Pancreas (tissue), 10 donors: ENCODE results near the gene BCL10. TPM values are rescaled to one million over a fixed set of nuclear protein-coding genes. Genes with fewer than 3 reads are reported as not detected.
A peak's percentile ranks its signal among the peaks of the same experiment; 100 is the strongest.
"Not testable (repeated sequence)": the region's sequence is repeated elsewhere in the genome, so short reads cannot be mapped to it uniquely, and the experiment has no call there.

Experiments
- ATAC-seq, 4 donors: fragments of 200-7000 bp; cut with Tn5 transposase; one replicate each; pipeline versions ENCODE4 v1.8.0 to v1.9.1; 2020; ENCODE audit warnings: mild to moderate bottlenecking in 4 of 4, moderate library complexity in 4 of 4
- DNase-seq, 6 donors: peaks; one replicate each; pipeline ENCODE4 v3.0.0-alpha.2; 2020
- FAIRE-seq: peaks from 2 replicates; lab custom pipeline; 2012; peaks lifted over from hg19 to GRCh38; lab: Jason Lieb, UNC
- H3K27ac ChIP-seq, 4 donors: fragments of 200-600 bp; sonication (generic); 1 replicate in 3 of 4; 2 replicates in 1 of 4; pipeline versions ENCODE4 v1.5.0 to v1.8.0; 2020
- H3K27me3 ChIP-seq, 4 donors: fragments of 200-600 bp; one replicate each; pipeline ENCODE4 v1.8.0; 2021
- H3K36me3 ChIP-seq, 3 donors: fragments of 200-600 bp; sonication (generic) in 1 of 3; one replicate each; pipeline versions ENCODE4 v1.5.0 to v1.8.0; 2020 to 2021
- H3K4me1 ChIP-seq, 3 donors: fragments of 200-600 bp; one replicate each; pipeline ENCODE4 v1.8.0; 2021
- H3K4me3 ChIP-seq, 4 donors: fragments of 200-600 bp; sonication (generic) in 2 of 4; one replicate each; pipeline versions ENCODE4 v1.5.0 to v1.8.0; 2020 to 2021
- H3K9me3 ChIP-seq, 4 donors: fragments of 200-600 bp; one replicate each; pipeline ENCODE4 v1.8.0; 2021
- WGBS, 2 donors: extraction: QIAGEN DNeasy Blood & Tissue Kit; methylation state at CpG; one replicate each; pipeline ENCODE4 v1.1.7; 2013; 5-methylcytosine and 5-hydroxymethylcytosine counted together
- intact Hi-C, 3 donors: fragments of 100-400 bp; cut with DNase I; formaldehyde crosslinking; loops; one replicate each; pipeline versions ENCODE4 v1.11.1 to v1.14.2; 2022
- polyA plus RNA-seq, 2 donors: library from polyadenylated mRNA; stranded (reverse); fragments of 200-250 nt; gene quantifications; one replicate each; pipeline ENCODE4 v1.2.3, GENCODE V29; 2013
- total RNA-seq, 6 donors: library from RNA; stranded (reverse); fragmentation: NEBNext Ultra II Directional in 4 of 6; extraction: Animal tissue kit (Norgen Biotek cat#: 25700) in 4 of 6; gene quantifications; one replicate each; pipeline versions ENCODE4 v1.2.1 to v1.2.4, GENCODE V29; 2021 to 2023
- TF ChIP-seq, protein P1 (sequence below), 4 donors: fragments of 200-600 bp; sonication (generic) in 3 of 4; IDR thresholded peaks; one replicate each; pipeline versions ENCODE4 v1.5.0 to v1.8.0; 2021; ENCODE audit warnings: antibody characterized with exemption in 4 of 4
- donor health status: healthy with polysubstance abuse.
- donor health status: DM: no; HTN: no; CAD: no; lungs with moderate emphysema.
- donor health status: DM: no; HTN: no; CAD: no.
- donor health status: control.
- donor health status: control.
- donor health status: Bipolar disorder and iron deficiency.
- donor health status: DM: yes; HTN: yes; CAD: no.
- donor health status: DM: no; HTN: no; CAD: no.
- donor health status: DM: no; HTN: no; CAD: no.
- donor health status: DM: yes; HTN: yes; CAD: no.

Gene BCL10
- total and polyA plus RNA-seq, 8 donors = 3.2 to 16.9 (median 7.6) TPM

DNA sequence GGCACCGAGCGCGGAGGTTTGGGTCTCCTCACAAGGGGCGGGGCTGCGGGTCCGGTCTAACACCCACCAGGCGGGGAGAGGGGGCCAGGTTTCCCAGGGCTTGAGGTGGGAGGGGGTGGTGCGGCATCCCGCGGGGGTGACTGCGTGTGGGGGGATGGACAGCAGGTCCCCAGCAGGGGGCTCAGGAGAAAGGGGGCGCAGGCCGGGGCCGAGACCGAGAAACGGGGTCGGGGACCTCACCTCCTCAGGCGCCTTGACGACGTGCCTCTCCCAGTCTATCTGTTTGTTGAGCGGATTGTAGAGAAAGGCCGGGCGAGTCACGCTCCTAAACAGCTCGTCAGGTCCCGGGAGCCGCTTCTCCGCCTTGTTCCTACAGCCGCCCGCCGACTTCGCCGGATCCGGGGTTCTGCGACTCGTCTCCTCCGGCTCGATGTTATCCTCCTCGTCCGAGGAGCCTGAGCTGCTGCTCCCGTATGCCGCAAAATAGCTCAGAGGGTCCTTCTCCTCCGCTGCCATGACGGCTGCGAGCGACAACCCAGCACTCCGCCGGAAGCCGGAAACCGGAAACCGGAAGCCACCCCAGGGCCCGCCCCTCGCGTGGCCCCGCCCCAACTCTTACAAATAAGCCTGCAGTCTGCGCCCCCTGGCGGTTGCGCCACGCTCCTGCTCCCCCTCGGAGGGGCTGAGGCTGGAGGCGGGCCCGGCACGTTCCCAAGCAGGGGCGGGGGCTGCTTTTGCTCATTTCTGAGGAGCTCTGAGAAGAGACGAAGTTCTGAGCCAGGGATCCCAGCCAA is 17.1 kb downstream of the BCL10 start, which contains the start of gene C1orf52:
Gene C1orf52 (minus strand): TSS at position 545 of the 794 bp plus-strand sequence. CDS start 29 bp downstream, at position 516.
- H3K9me3 ChIP-seq = no peaks in the 10 kb centered on the region
- FAIRE-seq (no peak), ATAC-seq (peak; percentile 88 to 96 (median 90)), DNase-seq (peak; percentile 93 to 99 (median 96))
- peak within 1 kb of the TSS; percentile 78 to 90 (median 78) for H3K4me3 ChIP-seq
- TF ChIP-seq, protein P1, sequence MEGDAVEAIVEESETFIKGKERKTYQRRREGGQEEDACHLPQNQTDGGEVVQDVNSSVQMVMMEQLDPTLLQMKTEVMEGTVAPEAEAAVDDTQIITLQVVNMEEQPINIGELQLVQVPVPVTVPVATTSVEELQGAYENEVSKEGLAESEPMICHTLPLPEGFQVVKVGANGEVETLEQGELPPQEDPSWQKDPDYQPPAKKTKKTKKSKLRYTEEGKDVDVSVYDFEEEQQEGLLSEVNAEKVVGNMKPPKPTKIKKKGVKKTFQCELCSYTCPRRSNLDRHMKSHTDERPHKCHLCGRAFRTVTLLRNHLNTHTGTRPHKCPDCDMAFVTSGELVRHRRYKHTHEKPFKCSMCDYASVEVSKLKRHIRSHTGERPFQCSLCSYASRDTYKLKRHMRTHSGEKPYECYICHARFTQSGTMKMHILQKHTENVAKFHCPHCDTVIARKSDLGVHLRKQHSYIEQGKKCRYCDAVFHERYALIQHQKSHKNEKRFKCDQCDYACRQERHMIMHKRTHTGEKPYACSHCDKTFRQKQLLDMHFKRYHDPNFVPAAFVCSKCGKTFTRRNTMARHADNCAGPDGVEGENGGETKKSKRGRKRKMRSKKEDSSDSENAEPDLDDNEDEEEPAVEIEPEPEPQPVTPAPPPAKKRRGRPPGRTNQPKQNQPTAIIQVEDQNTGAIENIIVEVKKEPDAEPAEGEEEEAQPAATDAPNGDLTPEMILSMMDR (IDR thresholded peaks at IDR 0.05) = peak; percentile 99
- H3K36me3 ChIP-seq = no peaks in the 10 kb centered on the region
- H3K4me1 ChIP-seq = peaks cover 35 to 38% (median 35%) of the 10 kb centered on the region in 3 donors
- peak within 1 kb of the TSS; percentile 28 to 73 (median 54) for H3K27ac ChIP-seq
- H3K27me3 ChIP-seq = no peaks in the 10 kb centered on the region
- intact Hi-C loops = loop anchor here in 2 of 3 donors (5.0 to 10.0 kb wide), 3 partner anchors 55 to 315 kb away; partner anchors contain the start of gene SYDE2 (in 1 of the 2)
- WGBS, 2 donors = 0 to 1% methylated on average over 60 to 65 of the region's 65 CpGs

DNA sequence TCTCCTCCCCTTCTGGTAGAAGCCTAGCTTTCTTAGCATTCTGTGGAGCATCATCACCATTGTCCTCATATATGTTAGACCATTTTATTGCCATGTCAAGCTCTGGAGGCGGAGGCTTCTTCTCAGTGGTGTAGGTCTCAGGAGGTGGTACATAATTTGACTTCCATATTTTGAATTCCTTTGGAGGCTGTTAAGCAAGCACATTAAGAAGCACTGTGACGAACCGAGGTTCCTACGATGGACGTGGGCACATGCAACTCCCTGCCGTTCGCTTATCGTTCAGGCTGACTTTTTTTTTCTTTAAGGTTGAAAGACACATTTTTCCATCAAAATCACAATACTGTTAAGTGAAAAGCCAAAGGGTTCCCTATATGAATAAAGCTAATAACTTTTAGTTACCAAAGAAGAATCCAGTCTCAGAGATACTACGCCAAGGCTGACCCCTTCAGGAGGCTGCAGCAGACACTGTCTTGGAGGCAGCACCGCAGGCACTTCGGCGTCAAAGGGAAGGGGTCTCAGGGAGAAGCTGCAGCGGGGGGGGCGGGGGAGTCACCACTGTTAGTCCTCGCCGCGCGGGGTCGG is 17.8 kb downstream of the BCL10 start:
- DNase-seq = no peak

DNA sequence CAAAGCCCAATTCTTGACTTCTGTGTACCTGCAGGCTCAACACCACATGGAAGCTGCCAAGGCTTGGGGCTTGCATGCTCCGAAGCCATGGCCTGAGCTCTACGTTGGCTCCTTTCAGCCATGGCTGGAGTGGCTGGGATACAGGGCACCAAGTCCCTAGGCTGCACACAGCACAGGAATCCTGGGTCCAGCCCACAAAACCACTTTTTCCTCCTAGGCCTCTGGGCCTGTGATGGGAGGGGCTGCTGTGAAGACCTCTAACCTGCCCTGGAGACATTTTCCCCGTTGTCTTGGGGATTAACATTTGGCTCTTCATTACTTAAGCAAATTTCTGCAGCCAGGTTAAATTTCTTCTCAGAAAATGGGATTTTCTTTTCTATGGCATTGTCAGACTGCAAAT is 27.4 kb downstream of the BCL10 start:
- H3K36me3 ChIP-seq, ATAC-seq, H3K9me3 ChIP-seq, H3K27me3 ChIP-seq, FAIRE-seq, H3K4me3 ChIP-seq, H3K4me1 ChIP-seq, DNase-seq, intact Hi-C loops, H3K27ac ChIP-seq: not testable (repeated sequence)
- WGBS, 2 donors = 74 to 94% methylated on average over 3 of the region's 3 CpGs

More for the DNA sequence above, 17.8 kb downstream of the BCL10 start:
- Histone ChIP-seq H3K27me3 (no peaks in the 10 kb centered on the region), H3K9me3 (no peaks in the 10 kb centered on the region), H3K4me3 (peak overlapping the region; percentile 78 to 90 (median 78)), H3K36me3 (no peaks in the 10 kb centered on the region), H3K27ac (no peak overlapping the region), H3K4me1 (peaks cover 30 to 37% (median 31%) of the 10 kb centered on the region in 3 donors)
- peak in 3 of 4 donors; percentile 4 to 15 (median 4) for ATAC-seq
- intact Hi-C loops = loop anchor here in 2 of 3 donors (5.0 to 10.0 kb wide), 3 partner anchors 54 to 314 kb away; partner anchors contain the start of gene SYDE2 (in 1 of the 2)
- TF ChIP-seq, protein P1 (IDR thresholded peaks at IDR 0.05) = no peak
- WGBS, 2 donors = 2 to 3% methylated on average over 19 of the region's 19 CpGs
- no peak for FAIRE-seq

DNA sequence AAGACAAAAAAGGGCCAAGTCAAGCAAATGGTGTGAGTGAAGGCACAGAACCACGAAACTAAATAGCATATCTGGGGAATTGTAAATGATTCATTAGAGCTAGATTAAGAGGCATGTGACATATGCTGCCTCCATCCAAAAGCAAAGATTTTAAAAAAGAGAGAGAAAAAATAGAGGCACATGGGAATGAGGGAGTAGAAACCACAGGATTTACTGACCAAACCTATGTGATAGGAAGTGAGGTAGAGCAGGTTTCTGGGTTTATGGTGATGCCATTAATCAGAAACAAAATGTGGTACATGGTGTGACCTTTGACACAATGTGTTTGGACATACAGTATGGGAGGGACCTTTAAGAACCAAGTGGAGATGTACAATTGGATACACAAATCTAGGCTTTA is 30.5 kb downstream of the BCL10 start:
- 43 to 55% methylated on average over 1 of the region's 1 CpG for WGBS, 2 donors
- ATAC-seq = no peak

DNA sequence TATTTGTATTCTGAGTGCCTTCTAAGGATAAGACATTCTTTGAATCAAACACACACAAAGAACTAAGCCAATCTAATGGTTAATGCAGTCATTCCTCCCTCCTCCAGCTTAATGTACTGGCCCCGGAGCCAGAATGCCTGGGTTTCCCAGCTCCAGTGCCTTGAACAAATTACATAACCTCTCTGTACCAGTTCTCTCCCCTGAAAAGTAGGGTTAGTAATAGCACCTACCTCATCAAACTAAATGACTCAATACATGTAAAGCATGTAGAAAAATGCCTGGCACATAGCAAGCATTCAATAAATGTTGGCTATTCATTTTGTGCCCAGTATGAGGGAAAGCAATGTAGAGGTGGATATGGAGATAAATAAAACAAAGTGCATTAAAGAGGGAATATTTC is 31.0 kb downstream of the BCL10 start:
- WGBS, 2 donors = 83% methylated on average over 1 of the region's 1 CpG
- FAIRE-seq (no peak), ATAC-seq (no peak), DNase-seq (no peak)
- Histone ChIP-seq H3K36me3 (no peaks in the 10 kb centered on the region), H3K4me1 (peaks cover 0 to 13% (median 8%) of the 10 kb centered on the region in 3 donors), H3K4me3 (no peak overlapping the region), H3K27ac (no peak overlapping the region), H3K27me3 (no peaks in the 10 kb centered on the region), H3K9me3 (no peaks in the 10 kb centered on the region)
- intact Hi-C loops = no loop called here
- TF ChIP-seq, protein P1 (IDR thresholded peaks at IDR 0.05) = no peak

More for the DNA sequence above, 30.5 kb downstream of the BCL10 start:
- no peak for DNase-seq
- Histone ChIP-seq H3K36me3 (no peaks in the 10 kb centered on the region), H3K27me3 (no peaks in the 10 kb centered on the region), H3K4me3 (no peak overlapping the region), H3K27ac (no peak overlapping the region), H3K4me1 (peaks cover 0 to 13% (median 3%) of the 10 kb centered on the region in 3 donors), H3K9me3 (no peaks in the 10 kb centered on the region)
- TF ChIP-seq, protein P1 (IDR thresholded peaks at IDR 0.05) = no peak
- intact Hi-C loops = no loop called here
- no peak for FAIRE-seq
